Glomerular visceral epithelial cell (primary cell): ENCODE measurements around the gene KCTD2.
"Not testable (repeated sequence)": the region's sequence is repeated elsewhere in the genome, so short reads cannot be mapped to it uniquely, and the experiment has no call there.

Experiments
- DNase-seq: peaks from one replicate; pipeline ENCODE4 v3.0.0-alpha.2; 2016; ENCODE audit errors: extremely low spot score

Gene KCTD2

DNA sequence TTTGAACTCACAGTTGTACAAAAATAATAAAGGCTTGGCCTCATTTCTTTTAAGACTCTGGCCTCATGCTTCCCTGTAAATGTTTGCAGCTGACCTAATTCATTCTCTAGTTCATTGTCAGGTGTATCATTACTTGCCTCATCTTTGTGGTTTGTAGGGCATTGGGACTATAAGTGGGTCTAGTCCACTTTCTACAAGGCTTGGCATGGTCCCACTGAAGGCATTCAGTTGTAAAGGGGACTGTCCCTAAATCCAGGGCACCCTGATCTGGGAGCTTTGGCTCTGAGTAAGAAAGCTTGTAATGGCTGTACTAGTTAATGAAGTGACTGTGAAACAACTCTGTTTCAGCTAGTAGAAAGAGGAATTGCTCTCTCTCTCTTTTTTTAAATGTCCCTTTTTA, 2.7 kb downstream of the KCTD2 start:
- no peak for DNase-seq

- DNase-seq: no peak
Observed at GRCh38 chr17:75051941-75052340, 4.9 kb downstream of the KCTD2 start.

DNA sequence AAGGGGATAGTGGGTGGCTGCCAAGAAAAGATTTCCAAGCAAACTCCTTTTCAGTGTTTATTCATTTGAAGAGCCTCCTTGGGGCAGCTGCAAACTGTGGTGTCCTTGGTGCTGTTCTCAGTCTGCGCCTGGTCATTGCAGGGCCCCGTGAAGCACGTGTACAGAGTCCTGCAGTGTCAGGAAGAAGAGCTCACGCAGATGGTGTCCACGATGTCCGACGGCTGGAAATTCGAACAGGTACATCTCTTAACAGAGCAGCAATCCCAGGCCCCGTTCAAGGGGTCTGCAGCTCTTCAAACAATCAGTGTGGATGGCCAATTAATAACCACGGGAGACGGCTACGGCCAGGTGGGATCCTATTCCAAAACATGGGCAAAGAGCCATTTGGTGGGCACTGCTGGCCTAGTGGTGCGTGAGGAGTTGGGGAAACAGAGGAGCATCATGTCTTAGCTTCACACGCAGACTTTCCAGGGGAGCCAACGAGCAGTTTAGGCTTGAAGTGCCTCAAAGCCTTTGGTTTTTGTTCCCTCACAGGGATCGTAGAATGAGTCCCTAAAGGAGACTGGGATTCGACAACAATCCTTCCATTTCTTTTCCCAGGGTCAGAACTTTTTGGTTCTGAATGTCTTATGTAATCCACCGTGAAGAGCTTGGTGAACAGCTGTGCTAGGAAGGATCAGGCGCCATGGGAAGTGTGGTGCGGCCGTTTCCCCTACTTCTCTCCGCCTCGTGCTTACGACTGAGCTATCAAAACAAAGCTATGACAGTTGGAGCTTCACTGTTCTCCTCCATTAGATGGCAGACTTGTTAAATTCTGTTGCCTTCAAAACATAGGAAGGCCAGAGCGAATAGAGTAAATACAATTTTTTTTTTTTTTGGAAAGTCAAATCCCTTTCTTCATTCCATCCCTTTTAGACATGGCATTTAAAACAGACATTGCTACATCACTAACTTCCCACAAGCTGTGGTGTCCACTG, 12.6 kb downstream of the KCTD2 start:
- DNase-seq: peak; percentile 17

GRCh38 chr17:75060434-75061054, 13.5 kb downstream of the KCTD2 start:
- no peak for DNase-seq

DNA sequence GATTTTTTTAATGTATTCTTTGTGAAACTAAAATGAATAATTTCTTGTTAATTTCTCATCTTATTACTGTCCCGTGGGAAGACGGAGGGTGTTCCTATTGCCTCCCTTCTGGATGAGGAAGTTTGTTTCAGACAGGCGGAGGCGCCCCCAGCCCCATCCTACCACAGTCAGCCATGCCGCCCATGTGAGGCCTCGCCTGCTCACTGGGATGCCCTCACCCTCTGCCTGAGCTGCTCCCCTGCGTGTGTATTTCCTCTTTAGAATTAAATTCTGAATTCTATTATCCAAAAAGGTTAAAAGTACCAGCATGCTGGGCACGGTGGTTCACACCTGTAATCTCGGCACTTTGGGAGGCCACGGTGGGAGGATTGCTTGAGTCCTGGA, 14.0 kb downstream of the KCTD2 start:
- DNase-seq: no peak

DNA sequence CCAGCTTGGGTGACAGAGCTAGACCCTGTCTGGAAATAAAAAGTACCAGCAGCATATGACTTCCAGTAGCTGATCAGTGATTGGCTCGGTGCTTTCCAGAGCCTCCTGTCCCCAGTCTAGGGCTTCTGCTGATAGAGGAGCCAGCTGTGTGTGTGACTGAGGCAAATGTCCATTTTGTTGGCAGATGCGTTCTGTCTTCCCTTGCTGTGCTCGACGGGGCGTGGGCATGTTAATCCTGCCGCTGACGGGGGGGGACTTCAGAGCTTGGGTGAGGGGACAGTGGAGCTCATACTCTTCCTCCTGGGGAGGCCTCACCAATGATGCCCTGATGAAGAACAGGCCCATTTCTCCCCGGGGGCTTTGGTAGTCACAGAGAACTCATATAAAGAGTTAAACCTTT, 14.6 kb downstream of the KCTD2 start:
- DNase-seq: no peak

- no peak for DNase-seq
Observed at GRCh38 chr17:75063201-75063600, 16.2 kb downstream of the KCTD2 start.

DNA sequence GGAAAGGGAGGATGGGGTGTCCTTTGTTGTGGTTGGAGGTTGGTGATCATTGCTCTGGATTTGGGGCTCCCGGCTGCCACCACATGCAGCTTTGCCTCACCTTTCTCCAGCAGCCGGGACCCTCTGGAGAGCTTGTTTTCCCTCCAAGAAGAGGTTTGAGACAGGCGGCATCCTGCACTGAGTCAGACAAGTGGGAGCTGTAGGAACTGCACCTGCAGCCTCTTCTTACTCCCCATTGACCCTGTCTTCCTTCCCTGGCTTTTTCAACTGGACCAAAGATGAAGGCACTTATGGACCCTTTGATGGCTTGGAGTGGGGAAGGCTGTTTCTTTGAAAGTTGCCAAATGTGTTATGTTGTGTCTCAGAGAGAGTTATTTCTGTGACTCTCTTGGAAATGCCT, 16.6 kb downstream of the KCTD2 start:
- no peak for DNase-seq

GRCh38 chr17:75064040-75064439, 17.0 kb downstream of the KCTD2 start:
- no peak for DNase-seq

DNA sequence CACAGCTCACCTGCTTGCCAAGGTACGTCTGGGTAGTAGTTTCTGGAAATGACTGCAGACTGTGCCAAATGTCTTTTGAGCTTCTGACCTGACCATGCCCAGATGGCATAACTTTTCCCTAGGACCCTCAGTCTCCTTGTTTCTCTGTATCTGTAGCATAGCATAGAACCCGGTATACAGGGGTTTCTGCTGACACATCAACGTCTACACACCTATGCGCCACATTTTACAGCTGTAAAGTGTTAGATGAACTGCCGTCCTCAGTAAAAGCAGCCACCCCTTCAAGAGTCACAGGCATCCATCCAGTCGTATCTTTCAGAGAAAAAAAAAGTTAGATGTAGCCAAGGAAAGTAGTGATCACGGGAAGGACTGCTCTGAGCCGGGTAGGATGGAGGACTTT, 17.4 kb downstream of the KCTD2 start:
- no peak for DNase-seq

GRCh38 chr17:75064867-75065561, 18.0 kb downstream of the KCTD2 start:
- no peak for DNase-seq

DNA sequence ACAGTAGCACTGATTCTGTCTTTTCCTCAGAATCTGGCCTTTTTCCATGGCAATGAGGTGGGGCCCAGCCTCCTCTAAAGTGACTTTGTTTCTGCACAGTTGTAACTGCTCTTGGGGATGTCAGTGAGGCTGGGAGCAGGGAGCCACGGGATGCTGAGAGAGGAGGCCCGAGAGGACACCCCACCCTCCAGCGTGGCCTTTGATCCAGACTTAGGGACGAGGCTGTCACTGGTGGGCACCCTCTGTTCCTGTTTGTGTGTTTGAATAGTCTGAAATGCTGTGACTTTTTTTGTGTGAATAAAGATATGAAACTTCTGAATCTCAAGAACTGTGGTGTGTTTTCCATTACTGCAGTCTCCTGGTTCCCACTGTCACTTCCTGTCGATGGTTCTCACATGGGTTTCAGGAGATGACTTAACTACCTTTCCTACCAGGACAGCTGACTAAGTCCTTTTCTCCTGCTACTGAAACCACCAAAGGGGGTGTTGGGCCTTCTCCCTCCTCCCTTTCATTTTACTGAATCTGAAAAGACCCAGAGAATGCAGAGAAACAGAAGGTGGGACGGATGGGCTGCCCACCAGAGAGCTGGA, 18.6 kb downstream of the KCTD2 start:
- DNase-seq: peak; percentile 31

GRCh38 chr17:75067856-75068255, 20.8 kb downstream of the KCTD2 start:
- peak; percentile 23 for DNase-seq

GRCh38 chr17:75068750-75069149, 21.7 kb downstream of the KCTD2 start:
- no peak for DNase-seq

DNA sequence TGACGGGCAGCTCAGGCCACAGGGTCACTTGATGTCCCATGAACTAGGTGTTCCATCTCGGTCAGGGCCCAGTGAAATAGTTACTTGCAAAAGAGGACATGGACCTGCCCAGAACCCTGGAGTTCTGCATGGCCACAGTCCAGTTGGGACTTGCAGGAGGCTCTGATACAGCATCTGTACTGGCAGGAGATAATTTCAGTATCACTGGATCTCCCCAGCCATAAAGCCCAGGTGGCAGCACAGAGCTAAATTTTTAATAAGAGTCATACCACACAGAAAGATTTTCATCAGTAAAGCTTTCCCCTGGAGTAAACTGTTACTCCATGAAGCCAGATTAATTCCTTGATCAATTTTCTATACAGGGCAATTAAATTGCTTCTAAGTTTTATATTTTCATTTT, 22.8 kb downstream of the KCTD2 start:
- DNase-seq: peak; percentile 53

DNA sequence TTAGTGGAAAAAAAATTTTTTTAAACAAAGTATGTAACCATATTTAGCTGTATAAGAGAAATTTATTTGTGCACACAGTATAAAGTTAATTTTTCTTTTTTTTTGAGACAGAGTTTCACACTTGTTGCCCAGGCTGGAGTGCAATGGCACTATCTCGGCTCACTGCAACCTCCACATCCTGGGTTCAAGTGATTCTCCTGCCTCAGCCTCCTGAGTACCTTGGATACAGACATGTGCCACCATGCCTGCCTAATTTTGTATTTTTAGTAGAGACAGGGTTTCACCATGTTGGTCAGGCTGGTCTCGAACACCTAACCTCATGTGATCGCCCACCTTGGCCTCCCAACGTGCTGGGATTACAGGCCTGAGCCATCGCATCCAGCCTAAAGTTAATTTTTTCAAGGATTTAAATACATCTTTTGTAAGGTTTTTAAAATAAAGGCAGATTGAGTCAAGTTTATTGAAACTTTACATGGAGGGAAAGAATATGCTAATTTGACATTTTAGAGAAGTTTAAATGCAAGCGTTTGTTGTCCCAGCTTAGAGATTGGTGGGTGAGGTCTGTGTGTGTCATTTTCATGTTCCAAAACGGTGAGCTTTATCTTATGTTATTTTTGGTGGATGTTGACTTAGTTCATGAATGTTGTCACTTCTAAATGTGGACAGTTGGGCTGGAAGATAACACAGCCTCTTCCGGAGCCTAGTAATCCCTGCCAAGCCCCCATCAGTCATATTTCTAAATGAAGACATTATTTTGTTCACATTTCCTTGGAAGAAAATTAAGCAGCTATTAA, 24.6 kb downstream of the KCTD2 start:
- not testable (repeated sequence) for DNase-seq

DNA sequence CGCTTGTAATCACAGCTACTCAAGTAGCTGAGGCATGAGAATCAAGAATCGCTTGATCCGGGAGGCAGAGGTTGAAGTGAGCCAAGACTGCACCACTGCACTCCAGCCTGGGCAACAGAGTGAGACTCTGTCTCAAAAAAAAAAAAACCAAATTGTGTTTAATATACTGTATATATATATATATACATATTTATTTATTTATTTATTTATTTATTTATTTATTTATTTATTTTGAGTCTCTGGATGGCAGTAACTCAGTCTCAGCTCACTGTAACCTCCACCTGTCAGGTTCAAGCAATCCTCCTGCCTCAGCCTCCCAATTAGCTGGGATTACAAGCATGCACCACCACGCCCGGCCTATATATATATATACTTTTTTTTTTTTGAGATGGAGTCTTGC, 25.9 kb downstream of the KCTD2 start:
- DNase-seq: not testable (repeated sequence)

- DNase-seq: no peak
Observed at GRCh38 chr17:75073618-75074047, 26.6 kb downstream of the KCTD2 start.

GRCh38 chr17:75074532-75074931, 27.5 kb downstream of the KCTD2 start:
- DNase-seq: no peak

DNA sequence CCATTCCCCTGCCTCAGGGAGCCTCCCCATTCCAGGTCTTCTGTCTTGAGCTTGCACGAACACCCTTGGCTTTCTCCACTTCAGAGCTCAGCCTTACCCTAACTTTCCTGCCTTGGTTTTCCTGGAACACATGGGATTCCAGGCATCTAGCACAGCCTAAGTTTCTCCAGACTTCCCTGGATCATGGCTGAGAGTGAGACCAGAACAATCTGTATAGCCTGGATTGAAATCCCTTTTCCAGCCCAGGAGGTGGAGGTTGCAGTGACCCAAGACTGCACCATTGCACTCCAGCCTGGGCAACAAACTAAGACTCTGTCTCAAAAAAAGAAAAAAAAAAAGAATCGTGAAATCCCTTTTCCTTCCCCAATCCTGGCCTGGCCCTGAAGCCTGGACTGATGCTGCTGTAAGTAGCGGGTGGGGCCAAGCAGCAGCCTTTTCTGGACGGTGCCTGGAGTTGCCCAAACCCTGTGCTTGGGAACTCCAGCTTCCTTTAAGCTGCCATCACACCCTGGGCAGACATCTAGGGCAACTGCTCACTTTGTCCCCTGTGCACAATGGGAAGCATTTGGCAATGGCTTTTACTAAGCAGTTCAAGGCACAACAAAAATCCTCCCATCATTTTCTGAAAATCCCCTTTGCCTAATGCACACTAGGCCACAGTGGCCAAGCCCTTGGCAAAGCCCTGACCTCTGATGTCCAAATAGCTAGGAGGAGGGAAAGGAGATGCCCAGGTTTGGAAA, 28.7 kb downstream of the KCTD2 start:
- no peak for DNase-seq

- DNase-seq: no peak
Observed at GRCh38 chr17:75077072-75077495, 30.1 kb downstream of the KCTD2 start.
